D721Med (cell line): ENCODE data around the gene TNFSF11.

Experiments used
- DNase-seq: peaks from one replicate; pipeline ENCODE4 v3.0.0; 2011; ENCODE audit warnings: low spot score; ENCODE audit not compliant: insufficient read length
- FAIRE-seq: peaks from 2 replicates; lab custom pipeline; 2011; peaks lifted over from hg19 to GRCh38; lab: Jason Lieb, UNC
- CTCF ChIP-seq: IDR thresholded peaks from 2 replicates; pipeline ENCODE4 v1.5.1; 2012; ENCODE audit warnings: mild to moderate bottlenecking, control low read depth; ENCODE audit not compliant: insufficient read depth; ENCODE audit errors: missing control alignments

TNFSF11 gene

GRCh38 chr13:42654212-42654611 is 80.3 kb downstream of the TNFSF11 start:
- FAIRE-seq (no peak), DNase-seq (no peak)
- no peak for TF ChIP-seq CTCF

- FAIRE-seq (no peak), DNase-seq (no peak)
- no peak for TF ChIP-seq CTCF
Measured at GRCh38 chr13:42654722-42655121, 80.8 kb downstream of the TNFSF11 start.

- DNase-seq: no peak
- no peak for FAIRE-seq
Measured at GRCh38 chr13:42656161-42656560, 82.2 kb downstream of the TNFSF11 start.

GRCh38 chr13:42656958-42657357 is 83.0 kb downstream of the TNFSF11 start:
- FAIRE-seq (no peak), DNase-seq (no peak)
- no peak for TF ChIP-seq CTCF

More at GRCh38 chr13:42656161-42656560, 82.2 kb downstream of the TNFSF11 start:
- TF ChIP-seq CTCF: no peak
